Head of caudate nucleus (tissue), 42 donors: ENCODE results near the gene CIB4.

Experiments
- DNase-seq, 42 donors: peaks; one replicate each; pipeline versions ENCODE4 v3.0.0 to v3.0.0-alpha.2; 2020 to 2021; ENCODE audit warnings: mixed read lengths in 7 of 42
- intact Hi-C: fragments of 100-400 bp; cut with DNase I; formaldehyde crosslinking; loops from one replicate; pipeline ENCODE4 v1.15.0; 2022

Gene CIB4

DNA sequence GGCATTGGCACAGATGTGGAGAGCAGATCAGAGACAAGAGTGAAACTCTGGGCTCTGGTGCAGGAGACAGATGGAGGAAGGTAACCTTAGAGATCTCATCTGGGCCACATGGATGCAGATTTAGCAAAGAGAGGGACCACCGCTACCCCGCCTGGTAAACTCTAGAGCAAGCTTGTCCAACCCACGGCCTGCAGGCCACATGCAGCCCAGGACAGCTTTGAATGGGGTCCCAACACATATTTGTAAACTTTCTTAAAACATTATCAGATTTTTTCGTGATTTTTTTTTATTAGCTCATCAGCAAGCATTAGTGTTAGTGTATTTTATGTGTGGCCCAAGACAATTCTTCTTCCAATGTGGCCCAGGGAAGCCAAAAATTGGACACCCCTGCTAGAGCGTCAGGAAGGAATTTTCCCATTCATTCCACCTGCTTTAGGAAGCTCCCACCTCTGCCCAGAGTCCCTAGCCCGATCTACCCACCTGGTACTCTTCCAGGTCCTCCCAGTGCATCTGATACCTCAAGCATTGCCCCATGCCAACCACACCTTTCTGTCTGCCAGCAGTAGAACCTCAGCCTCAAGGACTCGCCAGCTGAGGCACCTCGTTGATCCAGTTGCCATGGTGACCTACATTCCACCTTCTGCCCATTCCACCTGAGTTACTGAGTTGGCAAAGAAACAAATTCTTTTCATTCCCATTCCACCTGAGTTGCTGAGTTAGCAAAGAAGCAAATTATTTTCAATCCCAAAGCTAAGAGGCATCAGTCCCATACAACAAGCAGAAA, at the start of gene CIB4:
Gene CIB4 (minus strand): TSS at position 586 of the 784 bp plus-strand sequence. CDS start 52 bp downstream, at position 534.
- intact Hi-C loops = no loop called here
- peak in 4 of 42 donors; percentile 3 to 27 (median 10) for DNase-seq

- intact Hi-C loops = no loop called here
- no peak for DNase-seq
Observed at GRCh38 chr2:26687801-26688200, 46.6 kb upstream of the CIB4 start.

DNA sequence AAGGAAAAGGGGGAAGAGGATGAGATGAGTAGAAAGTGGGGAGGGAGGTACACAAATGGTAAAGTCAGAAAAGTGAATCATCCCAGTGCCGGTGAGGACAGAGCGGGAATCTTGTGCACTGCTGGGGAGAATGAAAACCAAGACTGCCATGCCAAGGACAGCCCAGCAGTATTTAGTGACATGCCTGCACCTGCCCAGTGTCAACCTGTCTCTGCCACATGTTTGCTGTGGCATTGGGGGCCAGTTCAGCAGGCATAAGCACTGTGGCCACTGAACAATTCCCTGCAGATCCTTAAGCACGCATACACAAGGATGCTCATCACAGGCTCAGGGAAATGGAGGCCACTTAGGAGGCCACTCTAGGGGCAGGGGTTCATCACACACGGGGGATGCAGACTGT, 46.2 kb upstream of the CIB4 start:
- intact Hi-C loops = no loop called here

GRCh38 chr2:26685989-26686839, 45.0 kb upstream of the CIB4 start:
- no peak for DNase-seq
- intact Hi-C loops = no loop called here

More for the DNA sequence above, 46.2 kb upstream of the CIB4 start:
- DNase-seq = no peak

GRCh38 chr2:26685341-26685740, 44.2 kb upstream of the CIB4 start:
- DNase-seq = no peak
- intact Hi-C loops = no loop called here

GRCh38 chr2:26683583-26683982, 42.4 kb upstream of the CIB4 start:
- DNase-seq = peak in 1 of 42 donors; percentile 17
- intact Hi-C loops = no loop called here

DNA sequence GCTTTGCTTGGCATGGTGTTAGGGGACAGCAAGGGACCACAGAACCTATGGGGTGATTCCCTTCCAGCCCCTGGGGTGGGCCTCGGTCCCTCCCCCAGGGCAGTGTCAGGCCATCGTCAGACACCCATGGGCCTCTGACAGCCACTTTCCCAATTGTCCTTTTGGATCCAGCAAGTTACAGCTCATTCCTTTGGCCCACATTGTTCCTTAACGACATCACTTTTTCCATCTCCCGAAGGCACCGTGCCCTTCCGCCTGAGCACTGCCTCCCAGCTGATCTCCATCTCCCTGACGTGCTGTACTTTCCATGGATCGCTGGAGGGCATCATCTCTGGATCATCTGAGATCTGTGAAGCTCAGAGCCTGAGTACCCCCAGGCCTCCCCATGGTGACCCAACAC, 41.0 kb upstream of the CIB4 start:
- intact Hi-C loops = no loop called here

DNA sequence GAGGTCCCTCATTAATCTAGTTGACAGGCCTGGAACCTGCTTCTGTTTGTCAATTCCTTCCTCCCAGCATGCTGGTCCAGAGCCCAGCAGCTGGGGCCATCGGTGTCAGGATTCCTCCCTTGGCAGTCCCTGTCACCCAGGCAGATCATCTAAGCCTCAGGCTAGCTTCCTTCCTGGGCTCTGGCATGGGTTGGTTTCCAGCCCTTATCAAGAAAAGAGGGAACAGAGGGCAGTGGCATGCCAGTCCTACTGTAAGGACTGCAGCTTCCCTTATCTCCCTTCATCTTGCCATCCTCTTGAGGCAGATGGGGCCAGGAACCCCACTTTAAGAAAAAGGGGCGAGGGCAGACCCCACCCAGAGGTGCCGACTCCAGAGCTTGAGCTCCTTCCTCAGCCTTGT, 40.5 kb upstream of the CIB4 start:
- DNase-seq = peak in 1 of 42 donors; percentile 8
- intact Hi-C loops = no loop called here

More for the DNA sequence above, 41.0 kb upstream of the CIB4 start:
- no peak for DNase-seq

DNA sequence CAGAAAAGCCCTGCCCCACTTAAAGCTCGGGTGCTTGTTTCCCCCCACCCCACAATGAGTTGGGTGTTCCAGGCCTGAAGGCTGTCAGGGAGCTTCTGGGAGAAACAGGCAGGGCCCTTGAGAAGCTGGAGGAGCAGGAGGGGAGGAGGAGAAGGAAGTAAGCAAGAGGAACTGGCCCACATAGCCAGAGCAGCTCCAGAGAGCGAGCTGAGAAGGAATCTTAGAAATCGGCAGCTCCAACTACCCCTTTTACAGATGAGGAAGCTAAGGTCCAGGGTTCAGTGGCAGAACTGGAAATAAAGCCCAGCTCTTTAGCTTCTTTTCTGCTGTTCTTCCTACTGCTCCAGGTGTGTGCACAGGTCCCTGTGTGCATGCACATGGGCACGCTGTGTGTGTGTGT, 38.7 kb upstream of the CIB4 start:
- intact Hi-C loops = no loop called here
- peak in 1 of 42 donors; percentile 11 for DNase-seq

GRCh38 chr2:26678035-26678434, 36.9 kb upstream of the CIB4 start:
- intact Hi-C loops = no loop called here
- no peak for DNase-seq

- DNase-seq = peak in 1 of 42 donors; percentile 19
- intact Hi-C loops = no loop called here
Observed at GRCh38 chr2:26675651-26676255, 34.6 kb upstream of the CIB4 start.

- intact Hi-C loops = no loop called here
- DNase-seq = peak in 2 of 42 donors; percentile 8 to 11
Observed at GRCh38 chr2:26674771-26675170, 33.6 kb upstream of the CIB4 start.

DNA sequence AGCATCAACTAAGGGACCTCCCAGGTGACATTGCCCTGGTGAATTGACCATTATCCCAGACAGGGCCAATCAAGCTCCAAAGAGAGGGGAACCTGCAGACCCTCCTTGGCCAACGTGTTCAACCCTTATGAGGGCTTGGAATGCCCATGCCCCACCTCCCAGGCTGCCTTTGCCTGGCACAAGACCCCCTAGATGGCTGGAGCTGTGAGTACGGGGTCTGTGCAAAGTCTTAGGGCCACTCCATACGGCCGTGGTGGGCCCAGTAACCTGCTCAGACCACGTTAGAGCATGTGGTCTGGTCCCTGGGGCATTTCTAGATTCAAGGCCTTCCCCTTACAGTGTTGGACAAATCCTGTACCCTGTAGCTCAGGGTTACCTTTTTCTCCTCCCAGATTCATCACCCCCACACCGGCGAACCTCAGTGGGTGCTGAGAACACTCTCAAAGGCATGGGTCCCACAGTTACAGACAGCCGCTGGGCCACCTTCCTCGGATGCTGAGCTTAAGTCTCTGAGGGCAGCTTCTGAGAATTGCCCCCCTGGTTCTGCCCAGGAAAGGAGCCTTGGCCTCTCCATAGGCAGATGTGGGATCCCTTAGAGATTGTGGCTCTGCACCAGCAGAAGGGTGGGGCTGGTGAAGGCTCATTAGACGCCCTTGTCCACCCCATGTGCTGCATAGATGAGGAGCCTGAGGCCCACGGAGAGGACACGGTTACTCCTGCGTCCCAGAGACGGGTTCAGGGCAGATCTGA, 33.0 kb upstream of the CIB4 start:
- intact Hi-C loops = no loop called here
- peak in 2 of 42 donors; percentile 6 to 21 for DNase-seq

- peak in 1 of 42 donors; percentile 1 for DNase-seq
- intact Hi-C loops = no loop called here
Observed at GRCh38 chr2:26672818-26673393, 31.7 kb upstream of the CIB4 start.

DNA sequence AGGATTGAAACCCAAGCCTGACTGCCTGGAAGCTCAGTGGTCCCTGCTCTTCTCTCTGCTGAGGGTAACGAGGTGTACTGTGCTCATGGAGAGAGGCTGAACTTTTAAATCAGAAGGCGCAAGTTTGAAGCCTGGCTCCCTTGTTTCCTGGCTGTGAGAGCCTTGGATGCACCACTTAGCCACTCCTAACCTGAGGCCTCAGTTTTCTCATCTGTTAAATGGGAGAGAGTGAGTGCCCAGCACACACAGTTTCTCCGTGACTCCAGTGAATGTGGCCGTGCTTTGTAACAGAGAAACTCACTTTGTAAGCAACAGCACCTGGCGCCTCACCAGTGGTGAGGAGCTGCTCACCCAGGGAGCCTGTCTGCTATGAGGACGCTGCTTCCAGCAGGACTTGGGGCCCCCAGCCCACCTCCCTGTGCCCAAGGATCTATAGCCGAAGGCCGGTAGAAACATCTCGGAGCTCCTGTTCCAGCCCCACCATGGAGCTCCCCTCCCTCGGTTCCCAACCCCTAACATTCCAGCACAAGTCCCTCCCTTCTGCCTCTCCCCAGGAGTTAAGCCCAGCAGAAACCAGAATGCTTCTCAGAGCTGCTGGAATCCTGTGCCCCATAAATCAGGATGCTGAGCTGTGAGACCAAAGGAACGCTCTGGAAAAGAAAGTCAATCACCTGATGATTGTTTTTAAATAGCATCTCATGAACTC, 31.1 kb upstream of the CIB4 start:
- DNase-seq = no peak
- intact Hi-C loops = no loop called here

- intact Hi-C loops = no loop called here
- peak in 1 of 42 donors; percentile 1 for DNase-seq
Observed at GRCh38 chr2:26671691-26672090, 30.5 kb upstream of the CIB4 start.

- peak in 3 of 42 donors; percentile 2 to 12 (median 9) for DNase-seq
- intact Hi-C loops = no loop called here
Observed at GRCh38 chr2:26670931-26671460, 29.8 kb upstream of the CIB4 start.

DNA sequence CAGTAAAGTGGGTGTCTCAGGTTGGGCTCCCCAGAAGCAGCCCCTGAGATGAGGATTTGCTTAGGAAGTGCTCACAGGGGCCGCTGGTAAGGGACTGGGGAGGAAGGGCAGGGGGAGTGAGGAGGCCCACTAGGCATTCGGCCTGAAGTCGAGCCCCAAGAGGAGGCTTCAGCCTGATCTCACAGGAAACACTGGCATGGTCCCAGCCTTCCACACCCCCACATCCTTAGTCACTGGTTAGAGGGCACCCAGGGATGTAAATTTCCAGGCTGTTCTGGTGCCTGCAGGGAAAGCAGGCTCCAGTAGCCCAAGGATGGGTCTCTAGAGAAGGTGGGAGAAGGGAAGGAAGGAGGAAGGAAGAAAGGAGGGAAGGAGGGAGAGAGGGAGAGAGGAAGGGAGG, 29.0 kb upstream of the CIB4 start:
- peak in 3 of 42 donors; percentile 8 to 15 (median 14) for DNase-seq
- intact Hi-C loops = no loop called here
